Activated CD4-positive, alpha-beta T cell treated with anti-CD3 and anti-CD28 coated beads, Interleukin-2, amount 10 ng/mL, durations not matched to agents 7 days and 5 days (primary cell): ENCODE results near the gene SBDS. TPM values are rescaled to one million over a fixed set of nuclear protein-coding genes. Genes with fewer than 3 reads are reported as not detected.
"Not testable (repeated sequence)": the region's sequence is repeated elsewhere in the genome, so short reads cannot be mapped to it uniquely, and the experiment has no call there.

ENCODE experiments used
- CTCF ChIA-PET: fragments of 350-600 bp; sonication (Branson Sonifier 250); formaldehyde crosslinking; loops from one replicate; lab custom pipeline; 2021; ENCODE audit warnings: antibody characterized with exemption; lab: Charles Lee
- POLR2A ChIA-PET: fragments of 350-600 bp; sonication (Branson Sonifier 250); formaldehyde crosslinking; loops from one replicate; lab custom pipeline; 2021; ENCODE audit warnings: antibody characterized with exemption; lab: Charles Lee
- DNase-seq: peaks from one replicate; pipeline ENCODE4 v3.0.0-alpha.2; 2020
- H3K27ac Mint-ChIP-seq: one replicate; pipeline ENCODE4 v1.8.0; 2021; ENCODE audit warnings: mild to moderate bottlenecking, moderate library complexity, mixed read lengths
- H3K27me3 Mint-ChIP-seq: one replicate; pipeline ENCODE4 v1.8.0; 2021; ENCODE audit warnings: mixed read lengths
- H3K36me3 Mint-ChIP-seq: one replicate; pipeline ENCODE4 v1.8.0; 2021; ENCODE audit warnings: low read depth, mixed read lengths
- H3K4me1 Mint-ChIP-seq: one replicate; pipeline ENCODE4 v1.8.0; 2021; ENCODE audit warnings: mixed read lengths
- H3K4me3 Mint-ChIP-seq: one replicate; pipeline ENCODE4 v1.8.0; 2021; ENCODE audit warnings: mild to moderate bottlenecking, moderate library complexity, mixed read lengths
- H3K9me3 Mint-ChIP-seq: one replicate; pipeline ENCODE4 v1.8.0; 2021; ENCODE audit warnings: mixed read lengths
- total RNA-seq, 2 experiments: library from RNA; stranded (reverse); gene quantifications; one replicate each; pipeline ENCODE4 v1.2.3, GENCODE V29; 2021

SBDS gene
- total RNA-seq, 2 experiments from 2014 or later, result 34.2 to 37.8 TPM

DNA sequence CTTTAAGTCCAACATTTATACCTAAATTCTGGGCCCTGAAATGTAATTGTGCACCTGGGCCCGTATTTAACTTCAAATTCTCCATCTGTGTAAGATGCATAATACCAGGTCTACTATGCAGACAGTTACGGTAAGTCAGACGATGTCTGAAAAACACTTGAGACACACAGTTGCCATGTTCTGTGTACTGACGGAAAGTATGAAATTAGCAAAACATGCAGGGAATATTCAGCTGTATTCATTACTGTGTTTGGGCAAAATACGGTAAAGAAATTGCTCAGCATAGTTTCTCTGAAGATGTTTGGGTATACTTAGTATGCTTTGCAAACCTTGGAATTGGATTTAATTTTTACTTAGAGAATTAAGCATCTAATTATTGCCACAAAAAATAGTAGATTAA lies 17.1 kb downstream of the SBDS start:
- H3K27ac Mint-ChIP-seq, H3K36me3 Mint-ChIP-seq, POLR2A ChIA-PET, H3K27me3 Mint-ChIP-seq, H3K4me1 Mint-ChIP-seq, DNase-seq, H3K4me3 Mint-ChIP-seq: not testable (repeated sequence)
- CTCF ChIA-PET, result interaction anchor here (0.7 kb wide), 1 partner anchor 874 kb away, joined by 4 read pairs; no protein-coding TSS in a partner anchor
- peaks cover 16% of the 10 kb centered on the region for H3K9me3 Mint-ChIP-seq

DNA sequence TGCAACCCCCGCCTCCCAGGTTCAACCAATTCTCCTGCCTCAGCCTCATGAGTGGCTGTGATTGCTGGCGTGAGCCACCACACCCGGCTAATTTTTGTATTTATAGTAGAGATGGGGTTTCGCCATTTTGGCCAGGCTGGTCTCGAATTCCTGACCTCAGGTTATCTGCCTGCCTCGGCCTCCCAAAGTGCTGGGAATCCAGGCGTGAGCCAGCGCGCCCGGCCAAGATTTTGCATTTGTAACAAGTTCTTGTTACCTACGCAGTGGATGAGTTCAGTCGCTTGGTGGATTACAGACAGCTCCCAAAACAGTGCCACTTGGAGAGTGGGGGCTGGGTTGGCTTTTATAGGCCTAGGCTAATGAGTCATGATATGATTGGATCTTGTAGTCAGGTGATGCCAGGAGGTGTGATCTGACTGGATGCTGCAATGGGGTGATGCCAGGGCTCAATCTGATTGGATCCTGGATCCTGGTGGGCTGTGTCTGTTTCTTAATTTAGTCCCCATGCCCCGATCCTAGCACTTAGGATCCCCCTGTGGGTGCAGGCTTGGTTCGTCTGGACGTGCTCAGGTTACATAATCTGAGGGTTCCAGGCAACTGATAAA lies 20.3 kb downstream of the SBDS start:
- ChIA-PET CTCF (no interaction called here), POLR2A (no interaction called here)
- no peak overlapping the region for H3K27ac Mint-ChIP-seq
- H3K4me1 Mint-ChIP-seq, result no peaks in the 10 kb centered on the region
- no peaks in the 10 kb centered on the region for H3K27me3 Mint-ChIP-seq
- peaks cover 2% of the 10 kb centered on the region for H3K36me3 Mint-ChIP-seq
- DNase-seq, result no peak
- peaks cover 10% of the 10 kb centered on the region for H3K9me3 Mint-ChIP-seq
- no peak overlapping the region for H3K4me3 Mint-ChIP-seq

DNA sequence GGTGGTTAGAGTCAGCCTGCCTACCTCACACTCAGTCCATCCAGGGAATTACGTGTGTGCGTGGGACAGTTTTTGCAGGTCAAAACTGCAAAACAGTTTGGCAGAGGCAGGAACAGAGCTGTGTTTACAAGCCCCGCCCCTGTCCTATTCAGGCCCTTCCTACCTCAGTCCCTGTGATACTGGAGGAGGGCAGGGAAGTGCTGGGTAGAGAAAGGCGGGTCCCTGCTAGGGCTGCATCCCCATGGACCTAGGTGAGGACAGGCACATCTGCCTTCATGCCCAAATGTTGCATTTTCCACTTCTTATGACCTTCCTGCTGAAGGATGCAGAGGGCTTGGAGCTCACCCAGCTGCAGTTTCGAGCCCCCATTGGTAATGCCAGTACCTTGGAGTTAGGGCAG lies 25.1 kb downstream of the SBDS start:
- ChIA-PET CTCF (interaction anchor here (1.5 kb wide), 1 partner anchor 8 kb away, joined by 3 read pairs; no protein-coding TSS in a partner anchor), POLR2A (no interaction called here)
- no peak overlapping the region for H3K4me3 Mint-ChIP-seq
- DNase-seq, result no peak
- no peaks in the 10 kb centered on the region for H3K36me3 Mint-ChIP-seq
- no peaks in the 10 kb centered on the region for H3K27me3 Mint-ChIP-seq
- peaks cover 3% of the 10 kb centered on the region for H3K9me3 Mint-ChIP-seq
- H3K4me1 Mint-ChIP-seq, result no peaks in the 10 kb centered on the region
- H3K27ac Mint-ChIP-seq, result no peak overlapping the region

DNA sequence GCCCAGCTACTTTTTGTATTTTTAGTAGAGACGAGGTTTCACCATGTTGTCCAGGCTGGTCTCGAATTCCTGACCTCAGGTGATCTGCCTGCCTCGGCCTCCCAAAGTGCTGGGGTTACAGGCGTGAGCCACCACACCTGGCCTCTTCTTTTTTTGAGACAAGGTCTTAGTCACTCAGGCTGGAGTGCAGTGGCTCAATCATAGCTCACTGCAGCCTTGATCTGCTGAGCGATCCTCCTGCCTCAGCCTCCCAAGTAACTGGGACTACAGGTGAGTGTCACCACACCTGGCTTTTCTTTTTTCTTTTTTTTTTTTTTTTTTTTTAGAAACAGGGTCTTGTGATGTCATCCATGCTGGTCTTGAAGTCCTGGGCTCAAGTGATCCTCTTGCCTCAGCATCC lies 26.4 kb downstream of the SBDS start:
- POLR2A ChIA-PET, H3K4me3 Mint-ChIP-seq, DNase-seq, H3K9me3 Mint-ChIP-seq, H3K27me3 Mint-ChIP-seq, H3K27ac Mint-ChIP-seq, H3K4me1 Mint-ChIP-seq, H3K36me3 Mint-ChIP-seq: not testable (repeated sequence)
- CTCF ChIA-PET, result interaction anchor here (1.6 kb wide), 1 partner anchor 17 kb away, joined by 4 read pairs; no protein-coding TSS in a partner anchor

DNA sequence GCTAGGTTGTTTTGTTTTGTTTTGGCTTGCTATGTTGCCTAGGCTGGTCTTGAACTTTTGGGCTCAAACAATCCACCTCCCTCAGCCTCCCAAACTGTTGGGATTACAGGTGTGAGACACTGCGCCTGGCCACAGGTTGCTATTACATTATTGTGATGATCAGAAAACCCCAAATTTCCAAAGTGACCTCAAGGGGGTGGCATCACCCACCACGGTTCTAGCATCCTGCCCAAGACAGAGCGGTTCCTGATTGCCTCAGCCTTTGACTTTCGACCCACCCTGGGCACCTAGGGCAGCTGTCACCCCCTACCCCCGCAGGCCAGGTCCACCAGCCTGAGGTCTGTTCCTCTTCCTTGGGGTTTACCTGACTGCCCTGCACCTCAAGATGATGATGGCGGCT lies 28.4 kb downstream of the SBDS start:
- no peaks in the 10 kb centered on the region for H3K36me3 Mint-ChIP-seq
- no peak for DNase-seq
- H3K9me3 Mint-ChIP-seq, result no peaks in the 10 kb centered on the region
- no peak overlapping the region for H3K4me3 Mint-ChIP-seq
- CTCF ChIA-PET, result interaction anchor here (1.5 kb wide), 1 partner anchor 25 kb away, joined by 3 read pairs; no protein-coding TSS in a partner anchor
- no peaks in the 10 kb centered on the region for H3K4me1 Mint-ChIP-seq
- POLR2A ChIA-PET, result no interaction called here
- H3K27me3 Mint-ChIP-seq, result no peaks in the 10 kb centered on the region
- no peak overlapping the region for H3K27ac Mint-ChIP-seq

DNA sequence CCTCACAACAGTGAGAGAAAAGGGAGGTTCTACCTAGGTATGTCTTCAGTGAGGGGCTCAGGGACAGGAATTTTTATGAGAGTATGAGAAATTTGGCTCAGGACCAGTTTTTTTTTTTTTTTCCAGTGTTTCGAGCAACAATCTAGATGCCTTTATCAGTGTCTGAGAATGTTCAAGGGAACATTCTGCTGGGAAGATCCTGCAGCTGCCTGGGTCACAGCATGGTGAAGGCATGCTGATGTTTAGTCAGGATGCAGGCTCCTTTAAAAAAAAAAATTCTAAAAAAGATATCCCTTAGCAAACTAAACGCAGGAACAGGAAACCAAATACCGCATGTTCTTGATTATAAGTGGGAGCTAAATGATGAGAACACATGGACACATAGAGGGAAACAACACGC lies 31.0 kb downstream of the SBDS start:
- DNase-seq, result no peak
- Mint-ChIP-seq H3K9me3 (no peaks in the 10 kb centered on the region), H3K36me3 (peaks cover 9% of the 10 kb centered on the region), H3K4me3 (no peak overlapping the region), H3K4me1 (no peaks in the 10 kb centered on the region), H3K27me3 (no peaks in the 10 kb centered on the region), H3K27ac (peak overlapping the region; percentile 36)
- CTCF ChIA-PET, result interaction anchor here (0.7 kb wide), 1 partner anchor 139 kb away, joined by 3 read pairs; no protein-coding TSS in a partner anchor
- POLR2A ChIA-PET, result no interaction called here

DNA sequence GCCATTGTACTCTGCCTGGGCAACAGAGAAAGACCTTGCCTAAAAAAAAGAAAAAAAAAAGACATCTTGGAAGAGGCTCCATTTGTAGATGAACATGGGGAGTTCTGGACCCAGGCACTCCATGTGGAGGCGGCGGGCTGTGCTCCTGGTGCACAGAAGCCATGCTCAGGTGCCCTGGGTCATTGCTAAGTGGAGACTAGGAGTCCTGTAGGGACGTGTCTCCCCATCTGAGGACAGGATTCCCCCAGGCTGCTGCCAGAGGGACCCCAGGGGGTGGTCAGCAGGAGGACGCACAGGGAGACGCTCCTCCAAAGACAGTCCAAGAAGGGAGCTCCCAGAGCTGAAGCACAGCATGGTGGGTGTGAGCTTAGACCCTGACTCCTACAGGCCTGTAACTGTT lies 34.3 kb downstream of the SBDS start:
- Mint-ChIP-seq H3K27me3 (no peaks in the 10 kb centered on the region), H3K27ac (no peak overlapping the region), H3K9me3 (no peaks in the 10 kb centered on the region), H3K4me1 (no peaks in the 10 kb centered on the region), H3K4me3 (no peak overlapping the region), H3K36me3 (peaks cover 26% of the 10 kb centered on the region)
- POLR2A ChIA-PET, result no interaction called here
- CTCF ChIA-PET, result no interaction called here
- DNase-seq, result no peak

DNA sequence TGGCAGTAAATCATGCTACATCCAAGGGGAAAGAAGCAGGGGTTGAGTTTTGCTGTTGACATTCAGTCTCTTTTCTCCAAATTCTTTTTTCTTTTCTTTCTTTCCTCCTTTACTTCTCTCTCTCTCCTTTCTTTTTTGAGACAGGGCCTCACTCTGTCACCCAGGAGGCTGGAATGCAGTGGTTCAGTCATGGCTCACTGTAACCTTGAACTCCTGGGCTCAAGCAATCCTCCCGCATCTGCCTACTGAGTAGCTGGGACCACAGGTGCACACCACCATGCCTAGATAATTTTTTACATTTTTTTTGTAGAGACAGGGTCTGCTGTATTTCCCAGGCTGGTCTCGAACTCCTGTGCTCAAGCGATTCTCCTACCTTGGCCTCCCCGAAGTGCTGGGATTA lies 35.2 kb downstream of the SBDS start:
- ChIA-PET CTCF (interaction anchor here (0.6 kb wide), 1 partner anchor 52 kb away, joined by 8 read pairs; no protein-coding TSS in a partner anchor), POLR2A (no interaction called here)
- no peak overlapping the region for H3K27ac Mint-ChIP-seq

DNA sequence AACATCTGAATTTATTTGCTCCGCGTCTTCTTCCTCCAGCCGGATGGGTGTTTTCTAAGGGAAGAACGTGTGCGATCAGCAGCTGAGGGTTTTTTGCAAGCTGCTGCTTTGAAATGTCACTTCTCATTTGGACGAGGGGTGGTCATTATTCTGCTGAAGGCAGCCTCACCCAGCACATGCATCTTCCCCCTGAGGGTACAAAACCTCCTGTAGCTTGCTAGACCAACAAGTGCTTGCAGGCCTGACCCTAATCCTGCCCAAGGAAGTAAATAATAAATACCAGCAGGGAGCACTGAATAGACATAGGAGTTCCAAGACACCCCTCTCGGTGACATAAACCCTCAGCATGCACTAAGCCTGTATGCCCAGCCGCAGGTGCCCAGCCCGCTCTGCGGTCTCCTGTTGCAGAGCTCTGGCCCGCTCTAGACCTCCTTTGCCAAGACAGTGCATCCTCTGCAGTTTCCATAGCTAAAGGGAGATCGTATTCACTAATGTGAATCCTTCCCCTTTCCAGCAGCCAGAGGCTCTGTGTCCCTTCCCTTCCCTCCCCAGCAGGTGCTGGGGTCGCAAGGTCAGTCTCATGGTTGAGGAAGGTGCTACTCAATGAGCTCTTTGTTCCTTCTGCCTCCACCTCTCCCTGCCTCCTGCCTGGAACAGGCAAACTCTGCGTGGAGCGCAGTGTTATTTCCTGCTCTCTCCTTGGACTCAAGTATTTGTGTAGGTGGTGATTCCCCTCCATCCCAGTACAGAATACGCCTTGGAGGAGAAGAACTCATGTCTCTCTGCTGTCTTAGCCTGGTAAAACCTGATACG lies 36.6 kb downstream of the SBDS start:
- Mint-ChIP-seq H3K9me3 (no peaks in the 10 kb centered on the region), H3K4me1 (no peaks in the 10 kb centered on the region), H3K36me3 (peaks cover 33% of the 10 kb centered on the region), H3K27ac (no peak overlapping the region), H3K4me3 (no peak overlapping the region), H3K27me3 (no peaks in the 10 kb centered on the region)
- DNase-seq, result no peak
- ChIA-PET POLR2A (no interaction called here), CTCF (no interaction called here)

More for the DNA sequence above, 35.2 kb downstream of the SBDS start:
- Mint-ChIP-seq H3K4me3 (no peak overlapping the region), H3K36me3 (peaks cover 28% of the 10 kb centered on the region), H3K4me1 (no peaks in the 10 kb centered on the region), H3K27me3 (no peaks in the 10 kb centered on the region), H3K9me3 (no peaks in the 10 kb centered on the region)
- no peak for DNase-seq

DNA sequence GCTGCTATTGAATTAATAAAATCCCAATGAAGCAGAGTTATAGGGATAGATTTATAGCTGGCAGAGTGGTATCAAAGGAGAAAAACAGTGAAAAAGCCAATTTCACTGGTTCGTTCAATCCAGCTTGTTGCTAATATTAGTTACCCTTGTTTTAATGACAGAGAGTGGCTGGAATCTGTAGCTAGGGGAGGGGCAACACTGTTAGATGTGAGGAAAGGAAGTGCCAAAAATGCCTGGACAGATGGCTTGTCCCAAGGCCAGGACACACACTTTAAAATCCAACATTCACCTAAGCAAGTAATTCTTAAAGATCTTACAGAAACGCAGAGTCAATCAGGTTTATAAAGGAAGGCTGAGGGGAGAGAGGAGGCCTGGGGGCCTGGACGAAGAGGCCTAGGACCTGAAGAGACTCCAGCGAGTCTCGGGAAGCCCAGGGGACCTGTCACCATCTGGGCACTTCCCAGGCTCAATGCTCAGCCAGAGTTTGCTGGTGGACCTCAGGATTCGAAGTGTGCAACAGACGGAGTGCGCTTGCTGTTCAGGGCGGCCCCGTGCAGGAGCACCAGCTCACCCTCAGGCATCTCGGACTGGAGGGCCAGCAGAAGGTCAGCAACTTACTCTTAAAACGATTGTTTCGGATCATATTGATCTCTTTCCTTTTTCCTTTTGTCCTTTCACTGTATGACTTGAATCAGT lies 37.6 kb downstream of the SBDS start:
- Mint-ChIP-seq H3K27ac (no peak overlapping the region), H3K4me3 (no peak overlapping the region), H3K9me3 (no peaks in the 10 kb centered on the region), H3K36me3 (peaks cover 38% of the 10 kb centered on the region), H3K4me1 (no peaks in the 10 kb centered on the region), H3K27me3 (no peaks in the 10 kb centered on the region)
- ChIA-PET POLR2A (no interaction called here), CTCF (interaction anchor here (0.6 kb wide), 1 partner anchor 20 kb away, joined by 5 read pairs; no protein-coding TSS in a partner anchor)
- DNase-seq, result no peak

DNA sequence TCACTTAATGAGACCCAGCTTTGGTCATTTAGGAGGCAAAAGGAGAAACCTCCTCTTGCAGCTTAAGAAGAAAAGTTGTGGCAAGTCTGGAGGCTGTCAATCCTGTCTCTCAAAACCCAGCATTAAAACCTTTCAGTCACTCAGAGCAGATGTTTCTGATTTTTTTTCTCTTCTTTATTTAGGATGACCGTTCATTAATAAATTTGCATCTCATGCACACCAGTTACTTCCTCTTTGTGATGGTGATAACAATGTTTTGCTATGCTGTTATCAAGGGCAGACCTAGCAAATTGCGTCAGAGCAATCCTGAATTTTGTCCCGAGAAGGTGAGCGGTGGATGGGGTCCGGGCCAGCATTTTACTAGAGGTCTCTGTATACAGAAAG lies 42.4 kb downstream of the SBDS start:
- H3K9me3 Mint-ChIP-seq, result no peaks in the 10 kb centered on the region
- DNase-seq, result no peak
- POLR2A ChIA-PET, result no interaction called here
- no peaks in the 10 kb centered on the region for H3K27me3 Mint-ChIP-seq
- H3K36me3 Mint-ChIP-seq, result peaks cover 46% of the 10 kb centered on the region
- H3K4me1 Mint-ChIP-seq, result no peaks in the 10 kb centered on the region
- CTCF ChIA-PET, result interaction anchor here (0.7 kb wide), 1 partner anchor 134 kb away, joined by 3 read pairs; no protein-coding TSS in a partner anchor
- H3K27ac Mint-ChIP-seq, result no peak overlapping the region
- H3K4me3 Mint-ChIP-seq, result no peak overlapping the region

DNA sequence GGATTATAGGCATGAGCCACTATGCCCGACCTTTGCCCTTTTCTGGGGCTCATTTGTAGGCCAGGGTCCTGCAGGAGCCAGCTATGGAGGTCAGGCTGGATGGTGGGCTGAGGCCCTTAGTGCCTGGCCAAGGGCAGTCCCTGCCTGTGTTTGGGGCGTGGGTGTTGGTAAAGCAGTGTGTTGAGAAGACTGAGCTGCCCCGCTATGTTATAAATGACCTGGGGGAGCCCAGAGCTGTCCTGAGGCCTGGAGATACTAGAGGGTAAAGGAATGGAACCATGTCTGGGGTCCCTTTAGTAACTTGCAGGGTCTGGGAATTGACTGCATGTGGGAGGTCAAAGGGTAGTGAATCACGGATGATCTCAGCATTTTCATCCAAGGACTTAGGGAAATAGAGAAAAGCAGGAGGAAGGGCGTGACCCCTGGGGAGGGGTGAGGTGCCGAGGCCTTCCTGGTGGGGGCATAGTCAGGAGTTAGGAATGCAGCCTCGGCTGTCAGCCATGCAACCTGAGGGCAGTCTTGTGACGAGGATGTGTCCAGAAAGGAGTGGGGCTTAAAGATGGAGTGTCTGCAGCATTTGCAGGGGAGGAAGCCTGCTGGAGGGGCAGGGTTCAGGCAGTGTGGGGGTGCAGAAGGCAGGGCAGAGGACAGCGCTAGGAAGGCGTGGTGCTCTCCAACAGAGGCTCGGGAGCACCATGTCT lies 42.9 kb downstream of the SBDS start:
- ChIA-PET POLR2A (no interaction called here), CTCF (interaction anchor here (0.5 to 0.6 kb wide), 2 partner anchors 242 to 321 kb away, joined by 4 to 5 read pairs; no protein-coding TSS in a partner anchor)
- no peak for DNase-seq
- Mint-ChIP-seq H3K27me3 (no peaks in the 10 kb centered on the region), H3K9me3 (no peaks in the 10 kb centered on the region), H3K4me3 (no peak overlapping the region), H3K27ac (no peak overlapping the region), H3K36me3 (peaks cover 48% of the 10 kb centered on the region), H3K4me1 (no peaks in the 10 kb centered on the region)
